A549 (cell line): Measurements from ENCODE around the gene EP400. TPM values are rescaled to one million over a fixed set of nuclear protein-coding genes. Genes with fewer than 3 reads are reported as not detected.

Source experiments
- ATAC-seq, 2 experiments: fragments of 200-7000 bp in 1 of 2; fragments of >200 bp in 1 of 2; cut with Nextera tagmentation in 1 of 2; cut with Tn5 transposase in 1 of 2; 3 replicates each; pipeline versions ENCODE4 v1.8.0 to v1.9.1; 2018 to 2020; ENCODE audit warnings: mild to moderate bottlenecking in 1 of 2, moderate library complexity in 1 of 2
- CTCF ChIA-PET: fragments of 300-600 bp; sonication (Branson Sonifier 250); formaldehyde crosslinking; extraction: SDS; loops from one replicate; lab custom pipeline; 2021; ENCODE audit warnings: antibody characterized with exemption, inconsistent platforms; lab: Yijun Ruan, JAX
- POLR2A ChIA-PET: fragments of 350-600 bp; formaldehyde crosslinking; extraction: SDS; loops from one replicate; lab custom pipeline; 2021; ENCODE audit warnings: antibody characterized with exemption, inconsistent platforms; lab: Yijun Ruan, JAX
- DNase-seq, 2 experiments: peaks; one replicate each; pipeline versions ENCODE4 v3.0.0 to v3.0.0-alpha.2; 2011 to 2016; ENCODE audit warnings: low read depth in 1 of 2, low spot score in 1 of 2
- FAIRE-seq: peaks from 2 replicates; lab custom pipeline; 2011; peaks lifted over from hg19 to GRCh38; lab: Jason Lieb, UNC
- H3K27ac ChIP-seq, 2 experiments: fragments of >200 bp; sonication (Bioruptor Twin); formaldehyde crosslinking; 3 replicates each; pipeline ENCODE4 v1.5.1; 2016 to 2017
- H3K4me1 ChIP-seq: fragments of >200 bp; sonication (Bioruptor Twin); formaldehyde crosslinking; 3 replicates; pipeline ENCODE4 v1.6.1; 2016
- H3K4me2 ChIP-seq: fragments of >200 bp; sonication (Bioruptor Twin); formaldehyde crosslinking; 3 replicates; pipeline ENCODE4 v1.6.1; 2016
- H3K4me3 ChIP-seq: fragments of >200 bp; sonication (Bioruptor Twin); formaldehyde crosslinking; 3 replicates; pipeline ENCODE4 v1.5.1; 2016
- H3K9me3 ChIP-seq: fragments of >200 bp; sonication (Bioruptor Twin); formaldehyde crosslinking; 3 replicates; pipeline ENCODE4 v1.6.1; 2016
- CBX2 ChIP-seq: fragments of 200-600 bp; sonication (generic); IDR thresholded peaks from 2 replicates; pipeline ENCODE4 v1.6.1; 2016; ENCODE audit warnings: low read depth, mild to moderate bottlenecking, borderline replicate concordance
- EHF ChIP-seq: fragments of 250-450 bp; sonication (Bioruptor Pico); IDR thresholded peaks from 2 replicates; pipeline ENCODE4 v1.5.0; 2020; ENCODE audit warnings: mild to moderate bottlenecking
- ELK1 ChIP-seq: fragments of 150-350 bp; IDR thresholded peaks from 2 replicates; pipeline ENCODE4 v1.6.1; 2014; ENCODE audit warnings: low read depth, mild to moderate bottlenecking, low read length
- FOSL2 ChIP-seq, 2 experiments: fragments of 450-650 bp in 1 of 2; fragments of >200 bp in 1 of 2; sonication (Bioruptor Twin) in 1 of 2; formaldehyde crosslinking; IDR thresholded peaks; 2 replicates each; pipeline versions ENCODE4 v1.5.0 to v1.6.1; 2016 to 2020; ENCODE audit warnings: mild to moderate bottlenecking in 1 of 2, moderate library complexity in 1 of 2
- HES2 ChIP-seq: fragments of >200 bp; sonication (Bioruptor Twin); formaldehyde crosslinking; IDR thresholded peaks from 2 replicates; pipeline ENCODE4 v1.6.1; 2016
- HMGXB4 ChIP-seq: fragments of 250-450 bp; sonication (Bioruptor Pico); IDR thresholded peaks from 2 replicates; pipeline ENCODE4 v1.5.0; 2021; ENCODE audit warnings: mild to moderate bottlenecking, moderate library complexity, borderline replicate concordance
- HOXA7 ChIP-seq: fragments of 250-450 bp; sonication (Bioruptor Pico); IDR thresholded peaks from 2 replicates; pipeline ENCODE4 v1.5.0; 2020; ENCODE audit warnings: mild to moderate bottlenecking, moderate library complexity
- HOXB13 ChIP-seq: fragments of 250-450 bp; sonication (Bioruptor Pico); IDR thresholded peaks from 2 replicates; pipeline ENCODE4 v1.5.0; 2020; ENCODE audit warnings: low read depth, mild to moderate bottlenecking, moderate library complexity
- HOXB5 ChIP-seq: fragments of 250-450 bp; sonication (Bioruptor Pico); IDR thresholded peaks from 2 replicates; pipeline ENCODE4 v1.5.0; 2020; ENCODE audit warnings: mild to moderate bottlenecking, moderate library complexity
- JUNB ChIP-seq: fragments of >200 bp; sonication (Bioruptor Twin); formaldehyde crosslinking; IDR thresholded peaks from 2 replicates; pipeline ENCODE4 v1.6.1; 2016
- KDM1A ChIP-seq: fragments of 200-600 bp; sonication (generic); IDR thresholded peaks from 2 replicates; pipeline ENCODE4 v1.6.1; 2016; ENCODE audit warnings: low read depth, mild to moderate bottlenecking
- MYC ChIP-seq: IDR thresholded peaks from 2 replicates; pipeline ENCODE4 v1.6.1; 2012; ENCODE audit warnings: mild to moderate bottlenecking, inconsistent platforms, low read length, improper control_type of control experiment, borderline replicate concordance
- NR3C1 ChIP-seq: fragments of >200 bp; sonication (Bioruptor Twin); formaldehyde crosslinking; IDR thresholded peaks from 3 replicates; pipeline ENCODE4 v1.6.1; 2017
- PHF8 ChIP-seq: fragments of 200-600 bp; sonication (generic); IDR thresholded peaks from 2 replicates; pipeline ENCODE4 v1.6.1; 2016; ENCODE audit warnings: low read depth, mild to moderate bottlenecking, antibody characterized with exemption, moderate library complexity, borderline replicate concordance
- POLR2AphosphoS2 ChIP-seq: conservative IDR thresholded peaks from 2 replicates; pipeline ENCODE4 v1.6.1; 2012; ENCODE audit warnings: low read length, improper control_type of control experiment, inconsistent platforms
- RCOR1 ChIP-seq: fragments of 150-350 bp; IDR thresholded peaks from 2 replicates; pipeline ENCODE4 v1.6.1; 2014; ENCODE audit warnings: antibody characterized with exemption, low read length, low read depth
- WGBS: methylation state at CpG from one replicate; pipeline ENCODE4 v1.1.6; 2017; ENCODE audit errors: missing lambda C conversion rate; 5-methylcytosine and 5-hydroxymethylcytosine counted together
- polyA plus RNA-seq, 4 experiments: library from polyadenylated mRNA; depleted of rRNA in 3 of 4; stranded (reverse); fragments of >200 nt; fragmentation: RNase III in 1 of 4; extraction: RNeasy Plus Mini Kit Qiagen cat#74134 plus additional on column Dnase treatment in 1 of 4; gene quantifications; 2 replicates in 3 of 4; 3 replicates in 1 of 4; pipeline ENCODE4 v1.2.3, GENCODE V29; 2011 to 2017

Gene EP400
- polyA plus RNA-seq, 2 of the 4 experiments (the other 2 are of a cell fraction): 9.7 to 15.2 TPM

- peak in 1 of 2 experiments; percentile 42; a peak in 3 of 6 replicates for ATAC-seq
- no peak for DNase-seq
- no peak for TF ChIP-seq HES2
- TF ChIP-seq HOXB13 (CRISPR knock-in tag): no peak
- no peak for TF ChIP-seq HOXA7 (CRISPR knock-in tag)
- no peak for TF ChIP-seq HMGXB4 (CRISPR knock-in tag)
- TF ChIP-seq RCOR1: no peak
- no peak for TF ChIP-seq FOSL2 (IDR thresholded peaks at IDR 0.05)
- no peak for TF ChIP-seq FOSL2 (CRISPR knock-in tag; IDR thresholded peaks at IDR 0.05)
- no peak for TF ChIP-seq KDM1A
- no peaks in the 10 kb centered on the region for H3K9me3 ChIP-seq
- ChIA-PET CTCF (interaction anchor here (0.7 kb wide), 1 partner anchor 9 kb away, joined by 4 read pairs; no protein-coding TSS in a partner anchor), POLR2A (no interaction called here)
- WGBS: 78% methylated on average over 1 of the region's 1 CpG
- no peaks in the 10 kb centered on the region for H3K4me1 ChIP-seq
- no peak overlapping the region for H3K27ac ChIP-seq
- H3K4me3 ChIP-seq: no peak overlapping the region
- H3K4me2 ChIP-seq: no peak overlapping the region
- no peak for FAIRE-seq
These were observed 21.5 kb downstream of the EP400 start for GRCh38 chr12:131971226-131971625.

DNA sequence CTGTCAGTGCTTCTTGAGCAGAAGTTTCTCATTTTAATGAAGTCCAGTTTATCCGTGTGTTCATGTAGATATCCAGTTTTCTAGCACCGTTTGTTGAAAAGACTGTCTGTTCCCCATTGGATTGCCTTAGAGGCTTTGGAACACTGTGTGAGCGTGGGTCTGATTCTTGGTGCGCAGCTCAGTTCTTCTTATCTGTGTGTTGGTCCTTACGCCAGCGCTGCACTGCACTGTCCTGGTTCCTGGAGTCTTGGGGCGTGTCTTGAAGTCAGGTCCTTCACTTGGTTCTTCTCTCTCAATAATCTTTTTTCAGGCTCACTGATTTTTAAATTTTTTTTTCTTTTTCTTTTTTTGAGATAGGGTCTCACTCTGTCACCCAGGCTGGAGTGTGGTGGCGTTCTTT lies 25.5 kb downstream of the EP400 start:
- no peaks in the 10 kb centered on the region for H3K4me1 ChIP-seq
- no peak for TF ChIP-seq KDM1A
- no peak for TF ChIP-seq EHF (CRISPR knock-in tag)
- no peak for TF ChIP-seq HMGXB4 (CRISPR knock-in tag)
- H3K4me3 ChIP-seq: no peak overlapping the region
- CTCF ChIA-PET: interaction anchor here (1.3 kb wide), 1 partner anchor 18 kb away, joined by 3 read pairs; no protein-coding TSS in a partner anchor
- POLR2A ChIA-PET: no interaction called here
- H3K9me3 ChIP-seq: no peaks in the 10 kb centered on the region
- no peak overlapping the region for H3K4me2 ChIP-seq
- WGBS: 97% methylated on average over 8 of the region's 8 CpGs
- DNase-seq (no peak), FAIRE-seq (no peak), ATAC-seq (0 out of 6 replicates have a peak, but pooled peaks of 1 of the 2 experiments have one; percentile 14)
- H3K27ac ChIP-seq: no peak overlapping the region

GRCh38 chr12:131979606-131980005 lies 29.9 kb downstream of the EP400 start:
- Histone ChIP-seq H3K4me1 (no peaks in the 10 kb centered on the region), H3K4me2 (no peak overlapping the region), H3K9me3 (no peaks in the 10 kb centered on the region), H3K4me3 (no peak overlapping the region), H3K27ac (no peak overlapping the region)
- ChIA-PET POLR2A (no interaction called here), CTCF (interaction anchor here (0.7 to 1.6 kb wide), 6 partner anchors 9 to 129 kb away, joined by 3 to 10 read pairs (median 3); no protein-coding TSS in a partner anchor)
- no peak for DNase-seq
- 91% methylated on average over 12 of the region's 12 CpGs for WGBS
- ATAC-seq: no peak
- FAIRE-seq: no peak
- TF ChIP-seq ELK1 (no peak), PHF8 (no peak), JUNB (no peak), CBX2 (no peak), MYC (no peak), HOXB5 (CRISPR knock-in tag) (no peak), NR3C1 (no peak), POLR2AphosphoS2 (no peak)
